GM12865 (cell line): ENCODE measurements around the gene KAT2A.

Experiments used
- DNase-seq: peaks from one replicate; pipeline ENCODE4 v3.0.0; 2010; ENCODE audit warnings: low read depth
- H3K4me3 ChIP-seq: 2 replicates; pipeline ENCODE4 v1.5.1; 2011; ENCODE audit warnings: mild to moderate bottlenecking, low read depth, low read length, control low read depth
- TF ChIP-seq, protein P1 (sequence below): IDR thresholded peaks from 2 replicates; pipeline ENCODE4 v1.5.1; 2011; ENCODE audit warnings: low read length, control low read depth, low read depth, inconsistent platforms; ENCODE audit not compliant: insufficient read depth; ENCODE audit errors: missing control alignments

The KAT2A gene

GRCh38 chr17:42078396-42079043, 42.6 kb downstream of the KAT2A start:
- no peak overlapping the region for H3K4me3 ChIP-seq
- no peak for DNase-seq
- TF ChIP-seq, protein P1, sequence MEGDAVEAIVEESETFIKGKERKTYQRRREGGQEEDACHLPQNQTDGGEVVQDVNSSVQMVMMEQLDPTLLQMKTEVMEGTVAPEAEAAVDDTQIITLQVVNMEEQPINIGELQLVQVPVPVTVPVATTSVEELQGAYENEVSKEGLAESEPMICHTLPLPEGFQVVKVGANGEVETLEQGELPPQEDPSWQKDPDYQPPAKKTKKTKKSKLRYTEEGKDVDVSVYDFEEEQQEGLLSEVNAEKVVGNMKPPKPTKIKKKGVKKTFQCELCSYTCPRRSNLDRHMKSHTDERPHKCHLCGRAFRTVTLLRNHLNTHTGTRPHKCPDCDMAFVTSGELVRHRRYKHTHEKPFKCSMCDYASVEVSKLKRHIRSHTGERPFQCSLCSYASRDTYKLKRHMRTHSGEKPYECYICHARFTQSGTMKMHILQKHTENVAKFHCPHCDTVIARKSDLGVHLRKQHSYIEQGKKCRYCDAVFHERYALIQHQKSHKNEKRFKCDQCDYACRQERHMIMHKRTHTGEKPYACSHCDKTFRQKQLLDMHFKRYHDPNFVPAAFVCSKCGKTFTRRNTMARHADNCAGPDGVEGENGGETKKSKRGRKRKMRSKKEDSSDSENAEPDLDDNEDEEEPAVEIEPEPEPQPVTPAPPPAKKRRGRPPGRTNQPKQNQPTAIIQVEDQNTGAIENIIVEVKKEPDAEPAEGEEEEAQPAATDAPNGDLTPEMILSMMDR = no peak

DNA sequence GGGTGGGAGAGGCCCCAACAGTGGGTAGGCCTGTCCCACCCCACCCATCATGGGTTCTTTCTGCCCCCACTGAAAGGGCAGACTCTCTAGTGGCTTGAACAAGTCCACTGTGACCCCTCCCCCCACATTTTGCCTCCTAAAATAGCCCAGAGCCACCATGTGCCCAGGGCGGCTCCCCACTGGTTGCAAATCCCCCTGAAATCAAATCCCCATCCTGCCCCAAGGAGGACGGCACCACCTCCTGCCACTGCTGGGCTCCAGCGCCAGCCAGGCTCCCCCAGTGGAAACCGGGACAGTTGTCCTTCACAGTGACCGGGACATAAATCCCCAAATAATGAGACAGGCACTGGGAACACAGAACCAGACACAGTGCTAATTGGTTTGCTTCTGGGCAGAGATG, 43.4 kb downstream of the KAT2A start:
- no peak for DNase-seq
- H3K4me3 ChIP-seq = no peak overlapping the region
- TF ChIP-seq, protein P1 = no peak

DNA sequence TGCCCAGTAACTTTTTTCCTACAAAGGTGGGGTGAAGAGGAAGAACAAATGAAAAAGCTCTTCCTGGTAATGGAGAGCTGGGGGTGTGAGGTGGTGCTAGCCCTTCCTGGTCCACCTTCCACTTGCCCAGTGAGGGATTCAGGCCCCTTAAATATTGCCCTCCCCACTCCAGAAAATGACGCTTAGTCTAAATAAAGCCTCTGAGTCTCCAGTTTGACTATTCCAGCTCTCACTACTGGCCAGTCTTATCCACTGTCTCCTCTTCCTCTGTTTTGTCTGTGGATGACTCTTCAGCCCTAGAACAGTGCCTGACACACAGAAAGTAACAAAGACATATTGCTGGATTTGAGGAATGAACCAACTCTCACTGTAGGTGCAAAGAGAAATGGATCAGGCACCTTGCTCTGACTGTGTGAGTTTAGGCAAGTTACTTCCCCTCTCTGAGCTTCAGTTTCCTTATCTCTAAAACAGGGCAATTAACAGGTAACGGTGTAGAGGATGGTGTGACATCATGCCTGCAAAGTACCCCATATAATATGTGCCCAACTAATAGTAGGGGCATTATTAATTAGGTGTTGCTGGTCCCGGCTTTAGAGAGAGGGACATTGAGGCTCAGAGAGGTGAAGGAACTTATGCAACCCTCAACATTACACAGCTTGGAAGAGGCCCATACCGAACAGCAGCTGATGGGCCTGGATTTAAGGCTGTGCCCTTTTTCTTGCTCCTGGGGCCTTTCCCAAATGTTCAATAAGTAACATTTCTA, 44.2 kb downstream of the KAT2A start:
- no peak overlapping the region for H3K4me3 ChIP-seq
- DNase-seq = no peak
- TF ChIP-seq, protein P1 = no peak

- H3K4me3 ChIP-seq = no peak overlapping the region
- no peak for DNase-seq
- TF ChIP-seq, protein P1 = no peak
Observed at GRCh38 chr17:42075789-42076188, 45.4 kb downstream of the KAT2A start.

- TF ChIP-seq, protein P1 = no peak
- no peak overlapping the region for H3K4me3 ChIP-seq
- DNase-seq = no peak
Observed at GRCh38 chr17:42072323-42073187, 48.6 kb downstream of the KAT2A start.

GRCh38 chr17:42071810-42072209, 49.4 kb downstream of the KAT2A start:
- no peak overlapping the region for H3K4me3 ChIP-seq
- no peak for DNase-seq
- TF ChIP-seq, protein P1 = no peak
